Endothelial cell of hepatic sinusoid (primary cell): ENCODE measurements around the gene ATF1.

Experiments used
- in situ Hi-C: cut with HindIII; loops from 2 replicates; pipeline ENCODE4 v1.10.0; 2017; ENCODE audit warnings: low sequenced_read_pairs

The ATF1 gene

DNA sequence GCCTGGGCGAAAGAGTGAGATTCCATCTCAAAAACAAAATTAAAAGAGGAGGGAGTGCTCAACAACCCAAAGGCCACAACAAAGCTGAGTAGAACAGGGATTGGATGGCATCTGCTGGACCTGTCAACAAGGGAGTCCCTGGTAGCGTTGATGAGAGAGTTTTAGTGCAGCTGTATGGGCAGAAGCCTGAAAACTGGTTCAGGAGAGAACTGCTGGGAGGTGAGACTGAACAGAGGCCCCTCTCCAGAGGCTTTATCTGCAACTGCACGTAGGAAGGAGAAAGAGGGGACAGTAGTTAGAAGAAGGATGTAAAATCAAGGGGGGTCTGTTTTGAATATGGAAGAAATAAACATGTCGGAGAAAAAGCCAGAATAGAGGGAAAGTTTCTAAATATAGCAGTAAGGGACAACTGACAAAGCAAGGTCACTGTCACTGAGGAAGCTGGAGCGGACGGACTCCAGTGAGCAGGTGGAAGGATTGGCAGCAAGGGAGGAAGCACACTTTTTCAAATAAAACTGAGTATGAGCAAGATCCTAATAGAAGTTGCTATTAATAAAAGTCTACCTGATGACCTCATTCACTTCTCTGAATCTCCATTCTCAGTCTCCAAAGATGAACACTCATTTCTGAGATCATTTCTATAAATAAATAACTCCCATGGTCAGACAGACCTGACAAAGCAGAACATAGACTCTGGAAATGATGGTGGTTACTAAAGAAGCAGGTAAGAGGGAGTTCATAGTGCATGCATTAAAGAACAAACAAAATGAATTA, 11.8 kb upstream of the ATF1 start:
- in situ Hi-C loops, result no loop called here

DNA sequence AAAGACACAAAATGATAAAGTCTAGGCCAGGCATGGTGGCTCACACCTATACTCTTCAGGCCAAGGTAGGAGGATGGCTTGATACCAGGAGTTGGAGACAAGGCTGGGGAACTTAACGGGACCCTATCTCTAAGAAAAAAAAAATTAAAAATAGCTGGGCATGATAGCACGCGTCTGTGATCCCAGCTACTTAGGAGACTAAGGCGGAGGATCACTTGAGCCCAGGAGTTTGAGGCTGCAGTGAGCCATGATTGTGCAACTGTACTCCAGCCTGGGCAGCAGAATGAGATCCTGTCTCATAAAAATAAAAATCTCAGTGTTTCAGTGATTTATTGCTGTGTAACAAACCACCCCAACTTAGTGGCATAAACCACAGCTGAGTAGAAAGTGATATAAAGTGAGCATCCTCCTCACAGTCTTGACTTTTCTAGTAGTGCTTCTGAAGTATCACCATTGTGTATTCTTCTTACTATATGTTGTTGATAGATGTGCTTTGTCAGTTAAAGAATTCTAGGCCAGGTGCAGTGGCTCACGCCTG, 10.6 kb upstream of the ATF1 start:
- in situ Hi-C loops, result no loop called here

DNA sequence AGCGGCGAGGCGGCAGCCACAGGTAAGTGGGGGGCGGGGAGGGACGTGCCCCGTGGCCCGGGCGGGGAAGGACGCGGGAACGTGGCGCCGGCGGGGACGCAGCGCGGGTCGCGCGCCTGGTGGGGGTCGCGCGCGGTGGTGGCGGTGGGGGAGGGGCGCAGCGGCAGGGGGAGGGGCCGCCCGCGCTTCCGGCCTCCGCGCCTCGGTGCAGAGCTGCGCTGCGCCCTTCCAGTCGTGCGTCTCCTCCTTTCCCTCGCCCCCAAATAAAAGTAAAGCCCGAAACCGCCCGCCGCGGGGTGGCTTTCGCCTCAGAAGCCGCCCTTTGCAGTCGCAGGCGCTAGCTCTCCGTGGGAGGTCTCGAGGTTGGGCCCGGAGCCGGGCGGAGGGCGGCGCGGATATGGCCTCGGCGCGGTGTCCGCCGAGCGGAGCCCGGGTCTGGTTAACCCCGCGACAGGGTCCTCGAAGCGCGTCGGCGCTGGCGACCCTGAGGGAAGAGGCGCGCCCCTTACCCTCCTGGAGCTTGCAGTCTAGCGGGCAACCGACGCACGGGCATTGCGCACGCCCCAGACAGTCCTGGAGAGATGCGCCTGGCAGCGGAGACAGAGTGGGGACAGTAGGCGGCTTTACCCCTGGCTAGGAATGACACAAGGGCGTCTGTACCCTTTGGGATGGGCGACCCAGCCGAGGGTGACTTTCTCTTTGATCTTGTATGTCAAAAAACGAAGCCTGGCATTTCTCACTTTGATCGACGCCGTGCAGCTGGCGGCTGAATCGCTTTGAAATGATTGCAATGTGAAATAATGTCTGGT, 589 bp downstream of the ATF1 start:
- in situ Hi-C loops, result loop anchor here (5.0 kb wide), 1 partner anchor 67 kb away; no protein-coding TSS in a partner anchor

DNA sequence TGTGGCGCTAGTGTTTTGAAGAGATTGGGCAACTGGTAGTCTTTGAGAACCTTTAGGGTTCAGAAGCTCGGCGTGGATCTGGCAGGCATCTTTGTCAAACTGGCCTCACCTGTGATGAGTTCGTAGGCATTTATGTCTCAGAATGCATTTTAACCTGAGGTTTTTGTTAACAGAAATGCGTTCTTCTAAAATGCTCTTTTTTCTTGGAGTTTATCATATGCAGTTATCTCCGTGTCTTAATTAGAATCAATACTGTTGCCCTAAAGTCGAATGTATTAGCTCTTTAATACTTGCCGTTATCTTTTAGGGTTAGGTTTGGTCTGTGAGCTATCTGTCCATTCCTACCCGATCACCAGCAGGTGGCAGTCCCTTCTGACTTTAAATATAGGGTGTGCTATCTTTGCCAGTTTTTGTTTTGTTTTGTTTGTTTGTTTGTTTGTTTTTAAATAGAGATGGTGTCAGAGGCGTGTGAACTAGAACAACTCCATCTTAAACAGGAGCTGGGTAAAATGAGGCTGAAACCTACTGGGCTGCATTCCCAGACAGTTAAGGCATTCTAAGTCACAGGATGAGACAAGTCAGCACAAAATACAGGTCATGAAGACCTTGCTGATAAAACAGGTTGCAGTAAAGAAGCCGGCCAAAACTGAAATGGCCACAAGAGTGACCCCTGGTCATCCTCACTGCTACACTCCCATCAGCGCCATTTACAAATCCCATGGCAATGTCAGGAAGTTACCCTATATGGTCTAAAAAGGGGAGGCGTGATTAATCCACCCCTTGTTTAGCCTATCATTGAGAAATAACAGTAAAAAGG, 1.4 kb downstream of the ATF1 start:
- in situ Hi-C loops, result loop anchor here (5.0 kb wide), 1 partner anchor 68 kb away; no protein-coding TSS in a partner anchor

DNA sequence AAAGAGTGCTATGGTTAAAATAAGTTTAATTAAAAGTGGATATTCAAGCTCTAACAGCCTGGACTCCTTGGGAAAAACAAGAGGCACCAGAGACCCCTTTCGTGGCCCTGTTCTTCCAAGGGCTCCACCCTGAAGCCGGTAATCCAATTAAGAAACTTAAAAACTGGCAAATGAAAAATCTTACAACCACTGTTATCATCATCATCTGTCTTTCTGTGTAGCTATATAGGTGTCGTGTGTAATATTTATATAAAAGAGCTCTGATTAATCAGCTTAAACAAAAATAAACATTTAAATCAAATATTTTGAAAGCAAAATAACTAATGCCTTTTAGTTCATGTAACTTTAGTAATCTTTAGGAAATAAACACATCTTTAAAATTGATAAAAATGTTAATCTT, 4.5 kb downstream of the ATF1 start:
- in situ Hi-C loops, result loop anchor here (5.0 kb wide), 1 partner anchor 71 kb away; no protein-coding TSS in a partner anchor

DNA sequence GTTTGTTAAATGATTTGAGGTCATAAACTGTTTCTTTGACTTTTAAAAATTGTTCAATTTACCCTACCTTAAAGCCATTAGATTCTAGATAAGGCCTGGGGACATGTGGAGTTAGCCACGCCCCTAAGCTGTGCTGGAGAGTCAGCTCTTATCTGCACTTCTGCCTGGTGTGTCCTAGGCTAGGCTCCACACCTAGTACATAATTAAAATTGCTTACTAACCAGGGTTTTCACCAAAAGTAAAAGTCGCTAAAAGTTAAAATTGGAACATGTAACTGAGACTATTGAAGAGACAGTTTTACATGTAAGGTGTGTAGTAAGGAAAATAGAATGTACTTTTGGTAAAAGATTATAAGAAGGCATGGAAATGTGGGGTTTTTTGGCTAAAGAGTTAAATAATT, 4.9 kb downstream of the ATF1 start:
- in situ Hi-C loops, result loop anchor here (5.0 kb wide), 1 partner anchor 72 kb away; no protein-coding TSS in a partner anchor

DNA sequence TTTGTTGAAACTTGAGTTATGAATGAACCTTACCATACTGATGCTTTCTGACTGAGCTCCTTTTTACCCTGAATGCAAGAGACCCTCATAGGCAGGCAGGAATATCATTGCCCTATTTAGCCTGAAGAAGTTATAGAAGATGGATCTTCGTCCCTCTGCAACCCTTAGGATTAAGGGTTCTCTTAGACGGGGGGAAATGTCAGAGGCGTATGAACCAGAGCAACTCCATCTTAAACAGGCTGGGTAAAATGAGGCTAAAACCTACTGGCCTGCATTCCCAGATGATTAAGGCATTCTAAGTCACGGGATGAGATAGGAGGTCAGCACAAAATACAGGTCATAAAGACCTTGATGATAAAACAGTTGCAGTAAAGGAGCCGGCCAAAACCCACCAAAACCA, 7.5 kb downstream of the ATF1 start:
- in situ Hi-C loops, result no loop called here

DNA sequence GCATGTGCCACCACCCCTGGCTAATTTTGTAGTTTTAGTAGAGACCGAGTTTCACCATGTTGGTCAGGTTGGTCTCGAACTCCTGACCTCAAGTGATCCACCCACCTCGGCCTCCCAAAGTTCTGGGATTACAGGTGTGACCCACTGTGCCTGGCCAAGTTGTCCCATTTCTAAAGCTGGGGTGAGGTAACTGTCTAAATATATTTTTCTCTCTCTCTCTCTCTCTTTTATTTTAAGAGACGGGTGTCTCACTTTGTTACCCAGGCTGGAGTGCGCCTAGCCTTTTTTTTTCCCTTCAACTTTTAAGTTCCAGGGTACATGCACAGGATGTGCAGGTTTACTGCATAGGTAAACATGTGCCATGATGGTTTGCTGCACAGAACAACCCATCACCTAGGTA, 8.6 kb downstream of the ATF1 start:
- in situ Hi-C loops, result no loop called here

DNA sequence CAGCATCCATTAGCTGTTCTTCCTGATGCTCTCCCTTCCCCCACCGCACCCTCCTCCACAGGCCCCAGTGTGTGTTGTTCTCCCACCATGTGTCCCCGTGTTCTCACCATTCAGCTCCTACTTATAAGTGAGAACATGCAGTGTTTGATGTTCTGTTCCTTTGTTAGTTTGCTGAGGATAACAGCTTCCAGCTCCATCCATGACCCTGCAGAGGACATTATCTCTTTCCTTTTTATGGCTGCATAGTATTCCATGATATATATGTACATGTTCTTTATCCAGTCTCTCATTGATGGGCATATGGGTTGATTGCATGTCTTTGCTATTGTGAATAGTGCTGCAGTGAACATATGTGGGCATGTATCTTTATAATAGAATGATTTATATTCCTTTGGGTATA, 9.0 kb downstream of the ATF1 start:
- in situ Hi-C loops, result no loop called here

DNA sequence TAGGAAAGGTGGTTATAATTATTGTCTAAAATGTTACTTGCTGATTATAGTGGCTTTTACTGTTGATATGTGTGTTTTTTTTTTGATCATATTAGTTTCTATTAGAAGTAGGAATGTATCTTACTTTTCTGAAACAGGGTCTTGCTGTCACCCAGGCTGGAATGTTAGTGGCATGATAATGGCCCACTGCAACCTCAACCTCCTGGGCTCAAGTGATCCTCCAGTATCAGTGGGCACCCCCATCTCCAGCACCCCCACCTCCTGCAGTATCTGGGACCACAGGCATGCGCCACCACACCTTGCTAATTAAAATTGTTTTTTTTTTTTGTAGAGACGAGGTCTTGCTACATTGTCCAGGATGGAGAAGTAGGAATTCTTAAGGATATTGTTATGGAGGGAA, 11.3 kb downstream of the ATF1 start:
- in situ Hi-C loops, result loop anchor here (25.0 kb wide), 1 partner anchor 237 kb away; no protein-coding TSS in a partner anchor

DNA sequence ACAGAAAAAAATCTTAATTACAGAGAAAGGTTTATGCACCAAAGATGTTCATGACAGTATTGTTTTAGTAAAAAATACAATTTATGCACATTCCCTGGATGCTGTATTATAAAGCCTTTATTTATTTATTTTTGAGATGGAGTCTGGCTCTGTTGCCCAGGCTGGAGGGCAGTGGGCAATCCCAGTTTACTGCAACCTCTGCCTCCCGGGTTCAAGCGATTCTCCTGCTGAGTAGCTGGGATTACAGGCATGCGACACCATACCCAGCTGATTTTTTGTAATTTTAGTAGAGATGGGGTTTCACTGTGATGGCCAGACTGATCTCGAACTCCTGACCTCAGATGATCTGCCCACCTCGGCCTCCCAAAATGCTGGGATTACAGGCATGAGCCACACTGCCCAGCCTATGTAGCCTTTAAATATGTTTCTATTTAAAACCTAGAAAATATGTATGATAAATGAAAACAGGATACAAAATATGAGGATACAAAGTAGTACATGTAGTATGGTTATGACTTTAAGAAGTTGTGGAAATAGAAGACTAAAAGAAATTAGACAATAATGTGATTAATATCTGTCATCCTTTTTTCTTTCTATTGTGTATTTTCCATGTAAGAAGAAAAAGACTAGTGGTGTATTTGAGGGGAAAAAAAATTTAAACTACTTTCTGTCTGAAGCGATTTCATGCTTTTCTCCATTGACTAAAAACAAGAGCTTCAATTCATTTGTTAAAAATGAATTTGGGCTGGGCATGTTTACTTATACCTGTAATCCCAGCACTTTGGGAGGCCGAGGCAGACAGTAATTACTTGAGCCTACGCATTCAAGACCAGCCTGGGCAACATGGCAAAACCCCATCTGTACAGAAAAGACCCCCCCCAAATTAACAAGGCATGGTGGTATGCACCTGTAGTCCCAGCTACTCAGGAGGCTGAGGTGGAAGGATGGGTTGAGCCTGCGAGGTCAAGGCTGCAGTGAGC, 13.1 kb downstream of the ATF1 start:
- in situ Hi-C loops, result loop anchor here (25.0 kb wide), 1 partner anchor 235 kb away; no protein-coding TSS in a partner anchor

DNA sequence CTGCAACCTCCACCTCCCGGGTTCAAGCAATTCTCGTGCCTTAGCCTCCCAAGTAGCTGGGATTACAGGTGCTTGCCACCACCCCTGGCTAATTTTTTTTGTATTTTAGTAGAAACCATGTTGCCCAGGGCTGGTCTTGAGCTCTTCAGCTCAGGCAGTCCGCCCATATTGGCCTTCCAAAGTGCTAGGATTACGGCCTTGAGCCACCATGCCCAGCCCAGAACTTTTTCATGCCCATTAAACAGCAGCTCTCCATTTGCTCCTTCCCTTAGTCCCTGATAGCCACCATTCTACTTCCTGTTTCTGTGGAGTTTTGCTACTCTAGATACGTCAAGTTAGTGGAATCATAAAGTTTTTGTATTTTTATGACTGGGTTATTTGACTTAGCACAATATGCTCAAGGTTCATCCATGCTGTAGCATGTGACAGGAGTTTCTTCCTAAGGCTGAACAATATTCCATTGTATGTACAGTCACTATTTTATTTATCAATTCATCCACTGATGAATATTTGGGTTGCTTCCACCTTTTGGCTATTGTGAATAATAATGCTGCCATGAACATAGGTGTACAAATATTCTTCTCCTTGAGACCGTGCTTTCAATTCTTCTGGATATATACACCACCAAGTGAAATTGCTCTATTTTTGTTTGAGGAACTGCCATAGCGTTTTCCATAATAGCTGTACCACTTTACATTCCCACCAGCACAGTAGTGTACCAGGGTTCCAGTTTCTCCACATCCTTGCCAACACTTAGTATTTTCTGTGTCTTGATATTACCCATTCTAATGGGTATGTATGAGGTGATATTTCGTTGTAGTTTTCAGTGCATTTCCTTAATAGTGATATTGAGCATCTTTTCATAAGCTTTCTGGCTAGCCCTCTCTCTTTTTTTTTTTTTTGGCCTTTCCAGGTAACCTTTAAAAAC, 15.0 kb downstream of the ATF1 start:
- in situ Hi-C loops, result loop anchor here (25.0 kb wide), 1 partner anchor 233 kb away; no protein-coding TSS in a partner anchor

DNA sequence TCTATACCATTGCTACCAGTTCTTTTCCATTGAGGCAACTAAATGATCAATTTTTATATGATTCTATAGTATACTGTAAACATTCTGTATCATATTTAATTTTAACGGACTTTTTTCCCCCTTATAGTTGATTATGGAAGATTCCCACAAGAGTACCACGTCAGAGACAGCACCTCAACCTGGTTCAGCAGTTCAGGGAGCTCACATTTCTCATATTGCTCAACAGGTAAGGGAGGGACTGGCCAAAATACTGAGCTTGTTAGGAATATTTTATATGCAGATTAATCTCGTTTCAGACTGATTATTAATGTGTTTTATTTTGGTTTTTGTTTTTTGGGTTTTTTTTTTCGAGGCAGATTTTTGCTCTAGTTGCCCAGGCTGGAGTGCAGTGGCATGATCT, 16.1 kb downstream of the ATF1 start:
- in situ Hi-C loops, result loop anchor here (25.0 kb wide), 1 partner anchor 232 kb away; no protein-coding TSS in a partner anchor

DNA sequence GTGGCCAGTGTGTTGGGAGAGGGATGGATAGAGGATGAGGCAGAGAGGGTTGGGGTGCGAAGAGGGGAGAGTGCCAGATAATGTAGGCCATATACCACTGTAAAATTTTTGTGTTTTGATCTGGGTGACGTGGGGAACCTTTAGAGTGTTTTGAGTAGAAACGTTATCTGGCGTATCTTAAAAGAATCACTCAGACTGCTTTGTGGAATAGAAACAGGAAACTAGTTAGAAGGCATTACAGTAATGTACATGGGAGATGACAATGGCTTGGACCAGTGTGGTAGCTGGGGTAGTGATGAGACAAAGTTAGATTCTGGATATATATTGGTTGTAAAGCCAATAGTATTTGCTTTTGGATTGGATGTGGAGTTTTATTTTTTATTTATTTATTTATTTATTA, 20.6 kb downstream of the ATF1 start:
- in situ Hi-C loops, result loop anchor here (25.0 kb wide), 1 partner anchor 228 kb away; no protein-coding TSS in a partner anchor

DNA sequence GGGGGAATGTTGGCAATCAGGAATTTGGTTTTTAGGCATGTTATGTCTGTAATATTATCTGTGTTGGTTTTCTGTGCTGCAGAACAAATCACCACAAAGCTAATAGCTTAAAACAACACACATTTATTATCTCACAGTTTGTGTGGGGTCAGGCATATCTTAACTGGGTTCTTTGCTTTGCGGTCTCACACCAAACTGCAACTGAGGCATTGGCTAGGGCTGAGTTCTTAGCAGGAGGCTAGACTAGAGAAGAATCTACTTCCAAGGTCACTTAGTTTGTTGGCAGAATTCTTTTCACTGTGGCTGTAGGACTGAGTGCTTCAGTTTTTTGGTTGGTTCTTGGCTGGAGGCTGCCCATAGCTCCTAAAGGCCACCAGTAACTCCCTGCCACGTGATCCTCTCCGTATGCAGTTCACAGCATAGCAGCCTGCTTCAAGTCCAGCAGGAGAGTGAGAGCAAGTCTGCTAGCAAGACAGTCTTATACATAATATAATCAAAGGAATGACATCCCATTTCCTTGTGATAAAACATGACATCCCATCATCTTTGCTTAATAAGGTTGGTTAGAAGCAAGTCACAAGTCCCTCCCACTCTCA, 21.6 kb downstream of the ATF1 start:
- in situ Hi-C loops, result loop anchor here (25.0 kb wide), 1 partner anchor 227 kb away; no protein-coding TSS in a partner anchor

DNA sequence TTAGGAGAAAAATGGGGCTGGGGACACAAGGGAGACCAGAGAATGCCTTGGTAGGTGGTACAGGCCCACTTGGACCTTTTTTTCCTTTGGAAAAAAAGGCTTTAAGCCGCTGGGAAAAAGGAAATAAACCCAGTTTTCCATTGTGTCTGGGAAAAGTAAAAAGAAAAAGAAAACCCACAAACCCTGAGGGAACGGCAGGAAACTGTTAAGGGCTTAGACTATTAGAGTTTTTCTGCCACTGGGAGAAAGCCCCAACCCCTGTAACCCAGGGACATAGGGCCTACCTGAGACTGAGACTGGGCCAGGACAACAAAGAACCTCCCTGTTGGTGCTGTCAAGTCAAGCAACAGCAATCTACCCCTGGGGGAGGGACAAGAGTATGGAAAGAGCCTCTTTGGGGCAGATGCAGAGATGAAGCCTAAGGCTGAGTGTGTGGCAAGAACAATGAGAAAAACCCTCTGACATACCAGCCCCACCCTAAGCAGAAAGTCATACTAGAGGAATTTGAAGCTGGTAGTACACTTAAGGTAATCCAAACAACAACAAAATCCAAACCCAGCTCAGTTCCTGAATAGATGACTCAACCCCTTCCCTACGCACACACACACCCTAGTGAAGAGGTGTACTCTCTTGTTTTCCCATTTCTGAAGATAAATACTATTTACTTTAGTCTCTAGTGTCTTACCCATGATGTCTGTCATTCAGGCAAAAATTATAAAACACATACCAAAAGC, 22.8 kb downstream of the ATF1 start:
- in situ Hi-C loops, result loop anchor here (25.0 kb wide), 1 partner anchor 226 kb away; no protein-coding TSS in a partner anchor

DNA sequence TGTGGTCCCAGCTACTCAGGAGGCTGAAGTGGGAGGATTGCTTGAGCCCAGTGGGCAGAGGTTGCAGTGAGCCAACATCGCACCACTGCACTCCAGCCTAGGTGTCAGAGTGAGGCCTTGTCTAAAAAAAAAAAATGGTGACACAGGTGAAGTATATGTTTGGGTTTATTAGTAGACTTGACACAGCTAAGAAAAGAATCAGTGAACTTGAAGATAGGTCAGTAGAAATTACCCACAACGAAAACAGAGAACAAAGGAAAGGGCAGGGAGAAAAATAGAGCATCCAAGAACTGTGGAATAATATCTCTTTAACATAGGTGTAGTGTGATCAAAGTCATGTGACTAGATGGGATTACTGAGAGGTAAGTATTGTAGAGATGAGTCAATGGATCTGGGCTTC, 23.7 kb downstream of the ATF1 start:
- in situ Hi-C loops, result loop anchor here (25.0 kb wide), 1 partner anchor 225 kb away; no protein-coding TSS in a partner anchor
